AG08396 (cell line): ENCODE results near the gene RAD51B.
A peak's percentile ranks its signal among the peaks of the same experiment; 100 is the strongest.

Experiments
- DNase-seq: peaks from one replicate; pipeline ENCODE4 v3.0.0; 2012; ENCODE audit warnings: low spot score, mixed read lengths

RAD51B gene

DNA sequence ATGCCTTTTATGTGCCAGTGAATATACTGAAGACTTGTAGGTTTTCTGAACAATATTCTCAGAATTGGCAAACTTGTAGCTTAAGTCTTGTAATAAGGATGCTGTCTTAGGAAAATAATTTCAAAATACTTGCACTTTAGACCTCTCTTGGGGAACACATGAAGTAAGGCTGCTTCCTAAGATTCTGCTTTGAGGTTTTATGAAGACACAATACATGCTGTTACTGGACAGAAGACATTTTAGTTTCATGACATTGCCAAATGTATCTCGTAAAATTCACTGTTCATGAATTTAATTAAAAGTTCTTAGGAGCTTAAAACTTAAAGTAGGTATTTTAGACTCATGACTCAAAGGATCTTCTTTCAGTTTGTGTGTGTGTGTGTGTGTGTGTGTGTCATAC, 80.7 kb downstream of the RAD51B start:
- no peak for DNase-seq

DNA sequence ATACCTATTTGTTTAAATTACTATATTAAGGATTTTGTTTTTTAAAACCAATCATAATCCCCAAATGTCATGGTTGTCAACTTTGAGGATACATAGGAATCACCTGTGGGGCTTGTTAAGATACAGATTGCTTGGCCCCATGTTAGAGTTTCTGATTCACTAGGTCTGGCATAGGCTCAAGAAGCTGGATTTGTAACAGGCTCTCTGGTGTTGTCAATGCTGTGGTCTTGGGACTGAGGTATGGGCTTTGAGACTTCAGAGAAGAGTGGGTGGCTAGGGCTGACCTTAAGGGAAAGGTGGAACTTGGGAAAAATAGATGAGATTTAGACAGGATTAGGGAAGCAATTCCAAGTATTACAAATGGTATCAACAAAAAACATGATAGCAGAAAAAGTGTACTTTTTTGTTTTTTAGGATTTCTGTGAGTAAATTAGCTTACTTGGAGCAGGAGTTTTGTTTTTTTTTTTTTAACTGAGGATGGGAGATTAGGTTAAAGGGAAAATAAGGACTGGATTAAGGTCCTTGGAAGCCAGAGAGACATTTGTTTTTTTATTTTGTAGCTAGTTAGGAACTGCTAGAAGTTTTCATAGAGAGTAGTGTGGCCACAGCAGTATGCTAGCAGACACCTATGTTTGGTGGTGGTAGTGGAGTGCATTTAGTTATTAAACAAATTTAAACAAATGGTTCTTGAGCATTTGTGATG, 88.6 kb downstream of the RAD51B start:
- no peak for DNase-seq

GRCh38 chr14:67911562-67911961, 92.0 kb downstream of the RAD51B start:
- no peak for DNase-seq

- no peak for DNase-seq
Measured at GRCh38 chr14:67916430-67916829, 96.9 kb downstream of the RAD51B start.

- no peak for DNase-seq
Measured at GRCh38 chr14:67917006-67917405, 97.4 kb downstream of the RAD51B start.

- DNase-seq, result no peak
Measured at GRCh38 chr14:67918838-67919237, 99.3 kb downstream of the RAD51B start.

- no peak for DNase-seq
Measured at GRCh38 chr14:67919259-67920032, 99.9 kb downstream of the RAD51B start.

- no peak for DNase-seq
Measured at GRCh38 chr14:67926821-67927220, 107.2 kb downstream of the RAD51B start.

DNA sequence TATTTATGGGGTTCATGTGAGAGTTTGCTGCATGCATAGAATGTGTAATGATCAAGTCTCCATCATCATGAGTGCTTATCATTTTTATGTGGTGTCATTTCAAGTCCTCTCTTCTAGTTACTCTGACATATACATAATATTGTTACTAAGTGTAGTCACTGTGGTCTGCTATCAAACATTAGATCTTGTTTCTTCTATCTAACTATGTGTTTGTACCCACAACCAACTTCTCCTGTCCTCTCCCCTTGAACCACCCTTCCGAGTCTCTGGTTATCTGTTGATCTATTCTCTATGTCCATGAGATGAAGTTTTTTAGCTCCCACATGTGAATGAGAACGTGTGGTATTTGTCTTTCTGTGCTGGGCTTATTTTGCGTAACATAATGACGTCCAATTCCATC, 107.7 kb downstream of the RAD51B start:
- no peak for DNase-seq

DNA sequence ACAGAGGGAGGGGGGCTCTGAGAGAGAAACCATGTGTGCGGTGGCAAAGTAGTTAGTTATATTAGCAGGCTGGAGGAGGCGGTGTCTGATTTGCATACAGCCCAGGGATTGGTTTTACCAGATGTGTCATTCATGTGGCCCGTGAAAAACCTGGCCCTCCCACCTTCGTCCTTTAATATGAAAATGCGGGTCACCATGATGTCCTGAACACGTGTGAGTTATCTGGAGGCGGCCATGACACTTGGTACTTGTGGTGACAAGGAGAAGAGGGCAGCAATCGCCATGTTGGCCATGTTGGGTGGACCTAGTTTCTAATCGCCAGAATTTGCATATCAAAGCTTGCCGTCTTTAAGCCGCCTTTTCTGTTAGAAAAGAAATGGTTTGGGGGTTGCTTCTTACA, 108.8 kb downstream of the RAD51B start:
- DNase-seq, result no peak

GRCh38 chr14:67932708-67933246, 113.2 kb downstream of the RAD51B start:
- no peak for DNase-seq

- no peak for DNase-seq
Measured at GRCh38 chr14:67933266-67933665, 113.7 kb downstream of the RAD51B start.

- peak; percentile 65 for DNase-seq
Measured at GRCh38 chr14:67934087-67934486, 114.5 kb downstream of the RAD51B start.

GRCh38 chr14:67934862-67935261, 115.3 kb downstream of the RAD51B start:
- DNase-seq, result no peak

GRCh38 chr14:67935371-67935770, 115.8 kb downstream of the RAD51B start:
- no peak for DNase-seq

GRCh38 chr14:67938071-67938470, 118.5 kb downstream of the RAD51B start:
- DNase-seq, result no peak

DNA sequence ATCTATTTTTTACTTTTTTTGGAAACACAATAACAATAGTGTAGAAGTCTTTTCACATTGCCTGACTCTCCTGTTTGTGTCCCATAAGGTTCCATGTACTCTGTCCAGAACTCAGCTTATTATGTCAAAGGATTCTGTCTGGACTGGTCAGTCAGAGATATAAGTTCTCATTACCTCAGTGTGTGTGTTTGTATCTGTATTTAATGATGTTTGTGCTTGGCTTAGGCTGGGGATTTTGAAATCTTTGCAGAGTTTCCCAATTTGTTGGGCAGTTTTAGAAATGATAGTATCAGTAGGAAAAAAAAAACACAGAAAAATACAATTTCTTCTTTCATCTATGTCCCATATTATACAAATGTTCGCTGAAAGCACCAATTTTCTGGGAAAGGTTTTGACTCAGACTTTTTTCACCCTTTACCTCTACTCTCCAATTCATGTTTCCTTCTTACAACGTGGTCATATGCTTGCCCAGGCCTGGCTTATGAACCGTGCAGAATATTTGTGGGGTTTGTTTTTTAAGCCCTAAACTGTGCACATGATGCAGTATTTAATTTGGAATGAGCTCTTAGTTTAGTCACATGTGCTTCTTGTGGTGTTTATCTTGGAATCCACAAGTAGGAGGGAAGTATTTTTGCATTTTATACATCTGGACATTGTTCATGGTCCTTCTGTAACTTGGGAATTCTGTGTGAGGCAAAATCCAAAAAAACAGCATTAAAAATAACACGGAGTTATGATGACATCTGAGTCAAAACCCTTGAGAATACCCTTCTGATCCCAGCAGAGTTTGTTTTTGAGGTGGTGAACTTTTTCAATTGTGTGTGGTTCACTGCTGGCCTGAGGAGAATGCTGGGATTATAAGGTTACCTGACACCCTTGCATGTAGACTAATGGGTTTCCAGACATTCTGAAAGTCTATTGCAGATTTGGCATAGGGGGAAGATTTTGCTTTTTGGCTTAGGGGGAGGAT, 121.2 kb downstream of the RAD51B start:
- DNase-seq, result no peak

- DNase-seq, result no peak
Measured at GRCh38 chr14:67941456-67942018, 122.0 kb downstream of the RAD51B start.

- DNase-seq, result no peak
Measured at GRCh38 chr14:67942080-67942710, 122.6 kb downstream of the RAD51B start.

- DNase-seq, result peak; percentile 35
Measured at GRCh38 chr14:67943947-67944346, 124.4 kb downstream of the RAD51B start.

DNA sequence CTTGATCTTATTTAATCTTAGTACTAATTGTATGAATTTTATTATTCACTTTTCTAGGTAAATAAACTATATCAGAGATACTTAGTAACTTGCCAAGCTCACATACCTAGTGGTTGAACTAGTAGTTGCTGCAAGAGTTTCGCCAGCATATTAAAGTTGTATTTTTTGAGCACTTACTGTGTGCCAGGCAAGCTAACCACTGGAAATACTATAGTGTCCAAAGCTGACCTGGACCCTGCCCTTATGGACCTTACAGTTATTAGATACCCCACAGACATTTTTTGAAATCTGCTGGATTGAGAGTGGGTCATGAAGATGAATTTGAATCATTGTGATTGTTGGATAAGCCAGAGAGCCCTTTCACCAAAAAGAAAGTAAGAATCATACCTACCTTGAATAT, 125.0 kb downstream of the RAD51B start:
- DNase-seq, result no peak
